ENCODE data around the gene STEAP4.
"Not testable (repeated sequence)": the region's sequence is repeated elsewhere in the genome, so short reads cannot be mapped to it uniquely, and the experiment has no call there.

Gene STEAP4

DNA sequence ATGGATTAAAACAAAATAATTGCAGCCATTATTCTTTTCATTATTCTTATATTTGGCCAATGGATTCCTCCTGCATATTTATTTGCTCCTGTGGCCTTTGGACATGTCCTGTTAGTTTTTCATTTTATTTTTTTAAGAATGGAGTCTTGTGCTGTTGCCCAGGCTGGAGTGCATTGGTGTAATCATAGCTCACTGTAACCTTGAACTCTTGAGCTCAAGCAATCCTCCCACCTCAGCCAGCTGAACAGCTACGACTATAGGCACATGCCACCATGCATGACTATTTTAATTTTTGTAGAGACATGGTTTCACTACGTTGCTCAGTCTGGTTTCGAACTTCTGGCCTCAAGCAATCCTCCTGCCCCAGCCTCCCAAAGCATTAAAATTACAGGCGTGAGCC lies 44.1 kb downstream of the STEAP4 start:
- Mint-ChIP-seq H3K4me3 (no peak overlapping the region), H3K27ac (no peak overlapping the region), H3K9me3 (peaks cover 8% of the 10 kb centered on the region), H3K27me3 (ENCODE audit: low read depth) (peaks cover 3% of the 10 kb centered on the region), H3K36me3 (ENCODE audit: low read depth) (peaks cover 3% of the 10 kb centered on the region), H3K4me1 (peaks cover 11% of the 10 kb centered on the region)
- TF ChIP-seq, protein P1, sequence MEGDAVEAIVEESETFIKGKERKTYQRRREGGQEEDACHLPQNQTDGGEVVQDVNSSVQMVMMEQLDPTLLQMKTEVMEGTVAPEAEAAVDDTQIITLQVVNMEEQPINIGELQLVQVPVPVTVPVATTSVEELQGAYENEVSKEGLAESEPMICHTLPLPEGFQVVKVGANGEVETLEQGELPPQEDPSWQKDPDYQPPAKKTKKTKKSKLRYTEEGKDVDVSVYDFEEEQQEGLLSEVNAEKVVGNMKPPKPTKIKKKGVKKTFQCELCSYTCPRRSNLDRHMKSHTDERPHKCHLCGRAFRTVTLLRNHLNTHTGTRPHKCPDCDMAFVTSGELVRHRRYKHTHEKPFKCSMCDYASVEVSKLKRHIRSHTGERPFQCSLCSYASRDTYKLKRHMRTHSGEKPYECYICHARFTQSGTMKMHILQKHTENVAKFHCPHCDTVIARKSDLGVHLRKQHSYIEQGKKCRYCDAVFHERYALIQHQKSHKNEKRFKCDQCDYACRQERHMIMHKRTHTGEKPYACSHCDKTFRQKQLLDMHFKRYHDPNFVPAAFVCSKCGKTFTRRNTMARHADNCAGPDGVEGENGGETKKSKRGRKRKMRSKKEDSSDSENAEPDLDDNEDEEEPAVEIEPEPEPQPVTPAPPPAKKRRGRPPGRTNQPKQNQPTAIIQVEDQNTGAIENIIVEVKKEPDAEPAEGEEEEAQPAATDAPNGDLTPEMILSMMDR (IDR thresholded peaks at IDR 0.05; ENCODE audit: unreplicated experiment in 3 of 3): no peak

GRCh38 chr7:88260719-88261118 lies 46.0 kb downstream of the STEAP4 start:
- Mint-ChIP-seq H3K36me3 (ENCODE audit: low read depth) (no peaks in the 10 kb centered on the region), H3K9me3 (peaks cover 9% of the 10 kb centered on the region), H3K4me1 (peaks cover 11% of the 10 kb centered on the region), H3K27me3 (ENCODE audit: low read depth) (no peaks in the 10 kb centered on the region), H3K4me3 (no peak overlapping the region), H3K27ac (no peak overlapping the region)
- TF ChIP-seq, protein P1 (IDR thresholded peaks at IDR 0.05; ENCODE audit: unreplicated experiment in 3 of 3): no peak

- Mint-ChIP-seq H3K9me3 (peaks cover 9% of the 10 kb centered on the region), H3K27me3 (ENCODE audit: low read depth) (no peaks in the 10 kb centered on the region), H3K4me3 (no peak overlapping the region), H3K36me3 (ENCODE audit: low read depth) (no peaks in the 10 kb centered on the region), H3K27ac (no peak overlapping the region), H3K4me1 (peaks cover 9% of the 10 kb centered on the region)
- TF ChIP-seq, protein P1 (IDR thresholded peaks at IDR 0.05; ENCODE audit: unreplicated experiment in 3 of 3): no peak
Measured at GRCh38 chr7:88259656-88260380, 46.9 kb downstream of the STEAP4 start.

DNA sequence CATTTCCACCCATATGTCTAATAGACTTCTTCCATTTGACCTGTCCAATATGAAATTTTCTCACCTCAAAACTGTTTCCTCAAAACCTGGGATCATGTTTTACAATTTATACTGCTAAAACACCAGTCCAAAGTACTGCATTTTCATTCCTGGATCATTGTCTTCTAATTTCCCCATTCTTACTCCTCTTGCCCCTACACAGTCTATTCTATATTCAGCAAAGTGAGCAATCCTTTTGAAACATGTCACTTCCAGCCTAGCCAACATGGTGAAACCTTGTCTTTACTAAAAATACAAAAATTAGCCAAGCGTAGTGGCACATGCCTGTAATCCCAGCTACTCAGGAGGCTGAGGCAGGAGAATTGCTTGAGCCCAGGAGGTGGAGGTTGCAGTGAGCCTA lies 48.4 kb downstream of the STEAP4 start:
- not testable (repeated sequence) for H3K27ac Mint-ChIP-seq, H3K4me3 Mint-ChIP-seq
- H3K9me3 Mint-ChIP-seq: peaks cover 18% of the 10 kb centered on the region

GRCh38 chr7:88256906-88257305 lies 49.8 kb downstream of the STEAP4 start:
- Mint-ChIP-seq H3K36me3 (ENCODE audit: low read depth) (no peaks in the 10 kb centered on the region), H3K4me3 (no peak overlapping the region), H3K4me1 (no peaks in the 10 kb centered on the region), H3K9me3 (peaks cover 18% of the 10 kb centered on the region), H3K27me3 (ENCODE audit: low read depth) (peaks cover 3% of the 10 kb centered on the region), H3K27ac (no peak overlapping the region)
- TF ChIP-seq, protein P1 (IDR thresholded peaks at IDR 0.05; ENCODE audit: unreplicated experiment in 3 of 3): no peak

More for the DNA sequence above, 48.4 kb downstream of the STEAP4 start:
- not testable (repeated sequence) for H3K27me3 Mint-ChIP-seq (ENCODE audit: low read depth); H3K36me3 Mint-ChIP-seq (ENCODE audit: low read depth); H3K4me1 Mint-ChIP-seq

DNA sequence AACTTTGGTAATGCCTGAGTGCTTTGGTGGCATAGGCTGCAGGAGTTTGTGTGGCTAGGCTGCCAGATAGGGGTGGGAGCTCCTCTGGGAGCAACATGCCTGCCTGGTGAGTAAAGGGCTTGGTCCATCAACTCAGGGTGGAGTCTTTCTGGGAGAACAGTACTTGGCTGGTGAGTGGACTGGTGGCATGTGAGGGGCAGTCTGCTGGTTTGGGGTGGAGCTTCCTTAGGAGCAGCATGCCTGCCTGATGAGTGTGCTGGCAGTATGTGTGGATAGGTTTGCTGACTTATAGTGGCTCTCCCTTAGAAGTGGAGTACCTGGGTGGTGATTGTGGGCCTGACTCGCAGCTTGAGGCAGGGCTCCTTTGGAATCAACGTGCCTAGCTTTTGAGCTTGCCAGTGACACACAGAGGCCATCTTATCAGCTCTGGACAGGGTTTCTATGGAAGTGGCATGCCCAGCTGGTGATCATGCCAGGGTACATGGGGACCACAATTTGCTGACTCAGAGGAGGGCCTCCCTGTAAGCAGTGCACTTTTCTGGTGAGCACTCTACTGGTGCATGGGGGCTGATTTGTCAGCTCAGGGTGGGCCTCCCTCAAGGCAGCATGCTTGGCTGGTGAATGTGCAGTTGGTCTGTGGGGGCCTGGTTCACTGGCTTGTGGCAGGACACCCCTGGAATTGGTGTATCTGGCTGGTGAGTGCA lies 51.8 kb downstream of the STEAP4 start:
- Mint-ChIP-seq H3K36me3 (ENCODE audit: low read depth) (no peaks in the 10 kb centered on the region), H3K27me3 (ENCODE audit: low read depth) (peaks cover 3% of the 10 kb centered on the region), H3K4me1 (no peaks in the 10 kb centered on the region), H3K9me3 (peaks cover 23% of the 10 kb centered on the region), H3K27ac (no peak overlapping the region), H3K4me3 (no peak overlapping the region)
- TF ChIP-seq, protein P1 (IDR thresholded peaks at IDR 0.05; ENCODE audit: unreplicated experiment in 3 of 3): no peak

Data from nephron (organoid).